ENCODE results near the gene BMP10.

GRCh38 chr2:68908392-68908970 is 37.3 kb upstream of the BMP10 start:
- TF ChIP-seq, protein P1, sequence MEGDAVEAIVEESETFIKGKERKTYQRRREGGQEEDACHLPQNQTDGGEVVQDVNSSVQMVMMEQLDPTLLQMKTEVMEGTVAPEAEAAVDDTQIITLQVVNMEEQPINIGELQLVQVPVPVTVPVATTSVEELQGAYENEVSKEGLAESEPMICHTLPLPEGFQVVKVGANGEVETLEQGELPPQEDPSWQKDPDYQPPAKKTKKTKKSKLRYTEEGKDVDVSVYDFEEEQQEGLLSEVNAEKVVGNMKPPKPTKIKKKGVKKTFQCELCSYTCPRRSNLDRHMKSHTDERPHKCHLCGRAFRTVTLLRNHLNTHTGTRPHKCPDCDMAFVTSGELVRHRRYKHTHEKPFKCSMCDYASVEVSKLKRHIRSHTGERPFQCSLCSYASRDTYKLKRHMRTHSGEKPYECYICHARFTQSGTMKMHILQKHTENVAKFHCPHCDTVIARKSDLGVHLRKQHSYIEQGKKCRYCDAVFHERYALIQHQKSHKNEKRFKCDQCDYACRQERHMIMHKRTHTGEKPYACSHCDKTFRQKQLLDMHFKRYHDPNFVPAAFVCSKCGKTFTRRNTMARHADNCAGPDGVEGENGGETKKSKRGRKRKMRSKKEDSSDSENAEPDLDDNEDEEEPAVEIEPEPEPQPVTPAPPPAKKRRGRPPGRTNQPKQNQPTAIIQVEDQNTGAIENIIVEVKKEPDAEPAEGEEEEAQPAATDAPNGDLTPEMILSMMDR (IDR thresholded peaks at IDR 0.05; ENCODE audit: low read depth, low read length, poor library complexity, severe bottlenecking): no peak
- no peak for TF ChIP-seq EZH2phosphoT487 (IDR thresholded peaks at IDR 0.05; ENCODE audit: borderline replicate concordance, low read length)

All from DOHH2 (cell line).